Measurements from ENCODE around the gene ZC3H4. TPM values are rescaled to one million over a fixed set of nuclear protein-coding genes. Genes with fewer than 3 reads are reported as not detected.

Gene ZC3H4
- total RNA-seq, 1 experiment from 2014 or later: 7.4 TPM

GRCh38 chr19:47133021-47133471 lies 19.5 kb upstream of the ZC3H4 start:
- no peak for DNase-seq (ENCODE audit: low read depth)

GRCh38 chr19:47132194-47132852 lies 18.7 kb upstream of the ZC3H4 start:
- DNase-seq (ENCODE audit: low read depth): no peak

- DNase-seq (ENCODE audit: low read depth): peak; percentile 99
Observed at GRCh38 chr19:47130589-47131227, 17.1 kb upstream of the ZC3H4 start, which contains the start of gene SAE1. Gene SAE1 (plus strand): TSS chr19:47130835. CDS start chr19:47130931, 96 bp downstream.

- no peak for DNase-seq (ENCODE audit: low read depth)
Observed at GRCh38 chr19:47130120-47130588, 16.6 kb upstream of the ZC3H4 start.

- DNase-seq (ENCODE audit: low read depth): no peak
Observed at GRCh38 chr19:47129579-47129978, 16.0 kb upstream of the ZC3H4 start.

GRCh38 chr19:47125669-47125938 lies 12.0 kb upstream of the ZC3H4 start:
- no peak for DNase-seq (ENCODE audit: low read depth)

GRCh38 chr19:47124937-47125668 lies 11.5 kb upstream of the ZC3H4 start:
- DNase-seq (ENCODE audit: low read depth): peak; percentile 76

- DNase-seq (ENCODE audit: low read depth): peak; percentile 16
Observed at GRCh38 chr19:47123406-47123805, 9.8 kb upstream of the ZC3H4 start.

GRCh38 chr19:47122359-47123335 lies 9.1 kb upstream of the ZC3H4 start:
- peak; percentile 68 for DNase-seq (ENCODE audit: low read depth)

GRCh38 chr19:47120470-47121067 lies 7.0 kb upstream of the ZC3H4 start:
- no peak for DNase-seq (ENCODE audit: low read depth)

GRCh38 chr19:47113850-47114651 lies 475 bp upstream of the ZC3H4 start:
- DNase-seq (ENCODE audit: low read depth): no peak

- DNase-seq (ENCODE audit: low read depth): peak; percentile 90
Observed at GRCh38 chr19:47112166-47112996, 1.2 kb downstream of the ZC3H4 start.

- DNase-seq (ENCODE audit: low read depth): no peak
Observed at GRCh38 chr19:47111682-47112165, 1.9 kb downstream of the ZC3H4 start.

- DNase-seq (ENCODE audit: low read depth): no peak
Observed at GRCh38 chr19:47111006-47111621, 2.5 kb downstream of the ZC3H4 start.

- no peak for DNase-seq (ENCODE audit: low read depth)
Observed at GRCh38 chr19:47110521-47111005, 3.0 kb downstream of the ZC3H4 start.

- peak; percentile 42 for DNase-seq (ENCODE audit: low read depth)
Observed at GRCh38 chr19:47109541-47110375, 3.8 kb downstream of the ZC3H4 start.

GRCh38 chr19:47109177-47109540 lies 4.4 kb downstream of the ZC3H4 start:
- DNase-seq (ENCODE audit: low read depth): no peak
